Jurkat, Clone E6-1 (cell line): ENCODE results near the gene GREM2.

Experiments
- DNase-seq: peaks from one replicate; pipeline ENCODE4 v3.0.0-alpha.2; 2011; ENCODE audit warnings: low read depth, low spot score
- H3K4me3 ChIP-seq: 2 replicates; pipeline ENCODE4 v1.5.1; 2011; ENCODE audit warnings: mild to moderate bottlenecking, low read length, control low read depth, moderate library complexity

The GREM2 gene

GRCh38 chr1:240575981-240576662 is 35.8 kb downstream of the GREM2 start:
- peak; percentile 82 for DNase-seq
- H3K4me3 ChIP-seq, result no peak overlapping the region

GRCh38 chr1:240572328-240572727 is 39.6 kb downstream of the GREM2 start:
- no peak overlapping the region for H3K4me3 ChIP-seq
- DNase-seq, result no peak

DNA sequence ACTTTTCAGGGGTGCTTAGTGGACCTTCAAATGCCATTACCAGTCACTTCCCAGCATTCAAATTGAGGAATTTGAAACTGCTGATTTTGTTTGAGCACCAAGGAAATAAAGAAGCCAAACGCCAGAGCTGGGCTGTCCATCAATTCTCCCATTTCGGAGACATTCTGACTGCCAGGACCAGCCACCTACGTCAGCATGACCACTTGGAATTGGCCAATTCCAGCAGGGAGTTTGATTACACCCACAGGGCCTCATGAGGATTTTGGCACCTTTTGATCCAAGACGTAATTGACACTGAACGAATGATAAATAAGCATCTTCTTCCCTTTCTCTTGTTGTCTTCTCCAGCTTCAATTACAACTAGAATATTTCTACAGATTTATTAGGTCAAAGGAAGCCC is 40.2 kb downstream of the GREM2 start:
- H3K4me3 ChIP-seq, result no peak overlapping the region
- DNase-seq, result no peak

- no peak for DNase-seq
- no peak overlapping the region for H3K4me3 ChIP-seq
These were observed 44.9 kb downstream of the GREM2 start for GRCh38 chr1:240567066-240567465.

DNA sequence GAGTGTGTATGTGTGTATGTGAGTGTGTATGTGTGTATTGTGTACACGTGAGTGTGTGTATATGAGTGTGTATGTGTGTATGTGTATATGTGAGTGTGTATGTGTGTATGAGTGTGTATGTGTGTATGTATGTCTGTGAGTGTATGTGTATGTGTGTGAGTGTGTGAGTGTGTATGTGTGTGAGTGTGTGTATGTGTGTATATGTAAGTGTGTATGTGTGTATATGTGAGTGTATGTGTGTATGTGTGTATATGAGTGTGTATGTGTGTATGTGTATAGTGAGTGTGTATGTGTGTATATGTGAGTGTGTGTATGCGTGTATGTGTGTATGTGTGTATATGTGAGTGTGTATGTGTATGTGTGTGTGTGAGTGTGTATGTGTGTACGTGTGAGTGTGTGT is 49.2 kb downstream of the GREM2 start:
- DNase-seq, result no peak
- H3K4me3 ChIP-seq, result no peak overlapping the region

- DNase-seq, result no peak
- no peak overlapping the region for H3K4me3 ChIP-seq
These were observed 49.8 kb downstream of the GREM2 start for GRCh38 chr1:240562111-240562590.

GRCh38 chr1:240559781-240560180 is 52.2 kb downstream of the GREM2 start:
- no peak for DNase-seq
- no peak overlapping the region for H3K4me3 ChIP-seq

- no peak overlapping the region for H3K4me3 ChIP-seq
- DNase-seq, result no peak
These were observed 56.4 kb downstream of the GREM2 start for GRCh38 chr1:240555524-240555923.

GRCh38 chr1:240553351-240553750 is 58.6 kb downstream of the GREM2 start:
- no peak for DNase-seq
- no peak overlapping the region for H3K4me3 ChIP-seq

GRCh38 chr1:240539769-240540414 is 72.1 kb downstream of the GREM2 start:
- H3K4me3 ChIP-seq, result no peak overlapping the region
- peak; percentile 6 for DNase-seq

GRCh38 chr1:240538776-240539430 is 73.1 kb downstream of the GREM2 start:
- H3K4me3 ChIP-seq, result no peak overlapping the region
- no peak for DNase-seq

DNA sequence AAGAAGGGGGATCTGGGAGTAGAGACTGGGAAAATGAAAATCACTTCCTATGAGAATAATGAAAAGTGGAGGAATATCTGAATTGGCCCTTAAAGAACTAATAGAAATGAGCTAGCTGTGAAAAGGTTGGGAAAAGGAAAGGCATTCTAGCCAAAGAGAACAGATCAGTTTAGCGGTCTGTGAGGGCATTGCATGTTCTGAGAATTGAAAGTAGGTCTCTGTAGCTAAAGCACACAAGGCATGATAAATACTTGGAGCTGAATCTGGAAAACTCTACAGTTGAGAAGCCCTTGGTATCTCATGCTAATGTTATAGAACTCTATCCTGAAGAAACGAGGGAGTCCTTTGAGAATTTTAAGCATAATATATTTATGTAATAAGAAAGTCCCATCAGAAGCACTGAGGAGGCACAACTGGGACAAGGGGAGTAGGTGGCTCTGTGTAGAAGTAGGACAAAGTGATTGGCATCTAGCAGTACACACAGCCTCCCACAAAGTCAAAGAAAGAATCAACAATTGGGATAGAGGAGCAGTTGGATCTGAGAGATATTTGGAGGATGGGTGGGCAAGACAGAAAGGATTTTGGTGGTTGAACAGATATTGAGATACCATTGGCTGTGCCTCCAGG is 78.7 kb downstream of the GREM2 start:
- no peak overlapping the region for H3K4me3 ChIP-seq
- DNase-seq, result no peak

DNA sequence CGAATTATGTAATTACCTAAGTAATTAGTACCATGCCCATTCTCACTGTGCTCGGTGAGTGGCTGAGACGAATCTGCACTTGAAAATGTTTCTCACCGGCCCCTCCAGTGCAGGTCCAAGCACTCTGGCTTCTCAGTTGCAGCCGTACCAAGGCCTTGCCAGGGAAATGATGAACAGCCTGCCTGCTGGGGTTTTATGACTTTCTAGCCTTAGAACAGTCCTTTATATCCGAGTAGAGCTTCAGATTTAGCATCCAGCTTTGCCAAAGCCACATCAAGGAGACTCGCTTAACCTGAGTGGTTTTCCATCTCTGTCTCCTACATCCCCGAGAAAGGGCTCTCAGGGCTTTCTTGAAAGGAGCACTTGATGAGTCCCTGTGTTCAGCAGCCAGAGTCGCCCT is 83.4 kb downstream of the GREM2 start:
- no peak for DNase-seq
- no peak overlapping the region for H3K4me3 ChIP-seq

GRCh38 chr1:240527086-240527485 is 84.9 kb downstream of the GREM2 start:
- H3K4me3 ChIP-seq, result no peak overlapping the region
- no peak for DNase-seq

DNA sequence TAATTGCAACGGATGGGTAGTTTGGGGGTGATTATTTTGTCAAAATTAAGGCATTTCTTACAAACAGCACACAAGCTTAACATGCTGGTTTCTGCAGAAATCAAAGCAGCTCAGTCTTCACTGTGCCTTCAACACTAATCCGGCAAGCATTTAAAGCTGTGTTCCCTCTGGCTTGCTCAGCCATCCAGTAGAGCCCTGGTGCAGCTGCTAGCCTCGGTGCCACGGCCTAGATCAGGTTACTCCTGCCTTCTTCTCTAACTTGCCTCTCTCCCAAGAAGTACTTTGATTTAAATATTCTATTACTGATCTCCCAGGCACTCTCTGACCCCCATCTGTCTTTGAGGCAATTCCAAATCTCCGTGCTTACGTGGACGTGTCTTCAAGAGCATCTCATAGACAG is 85.6 kb downstream of the GREM2 start:
- DNase-seq, result no peak
- H3K4me3 ChIP-seq, result no peak overlapping the region

GRCh38 chr1:240524356-240525069 is 87.4 kb downstream of the GREM2 start:
- no peak overlapping the region for H3K4me3 ChIP-seq
- no peak for DNase-seq

- DNase-seq, result no peak
- no peak overlapping the region for H3K4me3 ChIP-seq
These were observed 89.7 kb downstream of the GREM2 start for GRCh38 chr1:240522122-240522822.

DNA sequence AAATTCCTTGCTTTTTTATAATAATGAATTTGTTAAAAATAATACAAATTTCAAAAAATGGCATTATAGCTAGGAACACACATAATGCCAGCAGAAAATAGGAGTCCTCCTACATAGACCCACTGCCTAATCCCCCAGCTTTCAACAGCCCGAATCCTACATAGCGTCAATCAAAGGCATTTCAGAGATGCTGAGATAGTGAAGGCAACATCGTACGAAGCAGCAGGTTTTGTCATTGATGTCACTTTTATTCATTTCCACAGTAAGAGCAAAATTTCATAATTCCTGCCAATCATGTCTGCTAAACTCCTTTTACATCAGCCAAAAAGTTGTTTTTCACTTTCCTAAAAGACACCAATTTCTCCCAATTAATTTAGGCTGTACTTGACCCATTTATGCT is 94.1 kb downstream of the GREM2 start:
- H3K4me3 ChIP-seq, result no peak overlapping the region
- DNase-seq, result no peak

GRCh38 chr1:240516069-240516468 is 95.9 kb downstream of the GREM2 start:
- DNase-seq, result no peak

More at GRCh38 chr1:240516069-240516468, 95.9 kb downstream of the GREM2 start:
- no peak overlapping the region for H3K4me3 ChIP-seq
